GM13976 (cell line): ENCODE measurements around the gene AP2B1.

Experiments used
- DNase-seq: peaks from one replicate; pipeline ENCODE4 v3.0.0; 2012; ENCODE audit warnings: low spot score
- CTCF ChIP-seq: IDR thresholded peaks from 2 replicates; pipeline ENCODE4 v1.5.1; 2012; ENCODE audit warnings: borderline replicate concordance, mild to moderate bottlenecking; ENCODE audit not compliant: insufficient read depth; ENCODE audit errors: extremely low read depth, missing control alignments, control extremely low read depth
- in situ Hi-C: fragments of 300-500 bp; cut with MboI; formaldehyde crosslinking; loops from one replicate; pipeline ENCODE4 v1.12.0; 2022; ENCODE audit warnings: low sequenced_read_pairs, mixed read lengths, inconsistent platforms; ENCODE audit not compliant: unreplicated experiment

AP2B1 gene

GRCh38 chr17:35733366-35733765 lies 146.2 kb downstream of the AP2B1 start:
- in situ Hi-C loops: loop anchor here (25.0 kb wide), 2 partner anchors 421 to 571 kb away; no protein-coding TSS in a partner anchor
- DNase-seq: no peak
- TF ChIP-seq CTCF: no peak

- no peak for TF ChIP-seq CTCF
- in situ Hi-C loops: loop anchor here (25.0 kb wide), 2 partner anchors 422 to 572 kb away; no protein-coding TSS in a partner anchor
- no peak for DNase-seq
Measured at GRCh38 chr17:35734396-35734795, 147.3 kb downstream of the AP2B1 start.

- in situ Hi-C loops: loop anchor here (25.0 kb wide), 2 partner anchors 423 to 573 kb away; no protein-coding TSS in a partner anchor
- TF ChIP-seq CTCF: no peak
- DNase-seq: no peak
Measured at GRCh38 chr17:35735036-35735805, 148.1 kb downstream of the AP2B1 start.

GRCh38 chr17:35736236-35736635 lies 149.1 kb downstream of the AP2B1 start:
- DNase-seq: no peak
- in situ Hi-C loops: loop anchor here (25.0 kb wide), 2 partner anchors 424 to 574 kb away; no protein-coding TSS in a partner anchor
- TF ChIP-seq CTCF: no peak

- DNase-seq: peak; percentile 30
- in situ Hi-C loops: loop anchor here (25.0 kb wide), 2 partner anchors 426 to 576 kb away; no protein-coding TSS in a partner anchor
- TF ChIP-seq CTCF: no peak
Measured at GRCh38 chr17:35738519-35739133, 151.5 kb downstream of the AP2B1 start.

GRCh38 chr17:35740216-35740615 lies 153.1 kb downstream of the AP2B1 start:
- DNase-seq: no peak
- TF ChIP-seq CTCF: no peak
- in situ Hi-C loops: loop anchor here (5.0 to 25.0 kb wide), 3 partner anchors 118 to 578 kb away; no protein-coding TSS in a partner anchor
